NCI-H524 (cell line): ENCODE data around the gene IFI35.
"Not testable (repeated sequence)": the region's sequence is repeated elsewhere in the genome, so short reads cannot be mapped to it uniquely, and the experiment has no call there.

Experiments used
- DNase-seq, 2 experiments: peaks; one replicate each; lab custom pipeline; 2025; lab: John Stamatoyannopoulos, UW

IFI35 gene

DNA sequence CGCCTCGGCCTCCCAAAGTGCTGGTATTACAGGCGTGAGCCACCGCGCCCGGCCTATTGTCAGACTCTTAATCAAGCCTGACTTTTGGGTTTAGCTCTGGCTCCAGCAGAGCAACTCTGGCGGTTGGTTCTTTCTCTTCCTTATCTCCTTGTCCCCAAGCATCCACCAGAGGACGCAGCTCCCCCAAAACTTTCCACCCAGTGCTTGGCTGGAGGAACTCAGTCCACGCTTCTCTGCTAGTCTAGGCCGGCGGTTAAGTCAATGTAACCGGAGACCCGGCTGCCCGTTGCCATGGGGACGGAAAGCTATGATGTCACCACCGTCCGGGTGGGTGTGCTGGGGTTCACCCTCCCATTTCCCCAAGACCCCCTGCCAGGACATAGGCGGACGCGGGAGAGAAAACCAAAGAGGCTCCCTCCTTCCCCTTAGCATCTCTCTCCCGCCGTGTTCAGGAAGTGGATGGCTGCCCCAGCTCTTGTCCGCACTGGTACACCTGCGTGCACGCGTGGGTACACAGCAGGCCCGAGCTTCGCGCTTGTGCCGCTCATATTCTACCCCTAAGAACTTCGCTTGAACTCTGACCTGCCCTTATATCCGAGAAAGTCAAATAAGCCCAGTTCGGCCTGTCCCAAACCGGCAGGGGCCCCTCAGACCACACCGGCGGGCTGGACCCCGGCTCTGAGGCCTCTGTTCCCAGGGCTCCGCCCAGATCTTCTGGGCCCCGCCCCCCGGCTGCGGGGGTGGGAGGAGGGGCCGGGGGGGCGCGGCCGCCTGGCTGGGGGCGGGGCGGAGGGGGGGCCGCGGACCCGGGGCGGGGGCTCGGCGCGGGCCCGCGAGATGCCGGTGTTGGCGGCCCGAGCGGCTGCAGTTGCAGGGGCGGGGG lies 18.1 kb downstream of the IFI35 start, which contains the start of gene RND2:
RND2 (plus strand) TSS at position 825 of the 883 bp plus-strand sequence. CDS start 117 bp downstream, outside the sequence.
- peak; percentile 98 for DNase-seq

DNA sequence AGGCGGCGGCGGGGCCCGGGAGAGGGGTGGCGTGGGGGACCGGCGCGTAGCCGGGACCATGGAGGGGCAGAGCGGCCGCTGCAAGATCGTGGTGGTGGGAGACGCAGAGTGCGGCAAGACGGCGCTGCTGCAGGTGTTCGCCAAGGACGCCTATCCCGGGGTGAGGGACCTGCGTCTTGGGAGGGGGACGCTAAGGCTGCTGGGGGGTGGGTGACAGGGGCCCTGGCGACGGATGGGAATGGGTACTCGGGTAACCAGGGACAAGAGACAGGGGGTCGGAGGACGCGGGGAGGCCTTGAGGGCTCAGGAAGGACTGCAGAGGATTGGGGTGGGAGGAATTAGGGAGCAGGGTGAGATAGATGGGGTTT lies 18.7 kb downstream of the IFI35 start:
- peak in 1 of 2 experiments; percentile 49 for DNase-seq

DNA sequence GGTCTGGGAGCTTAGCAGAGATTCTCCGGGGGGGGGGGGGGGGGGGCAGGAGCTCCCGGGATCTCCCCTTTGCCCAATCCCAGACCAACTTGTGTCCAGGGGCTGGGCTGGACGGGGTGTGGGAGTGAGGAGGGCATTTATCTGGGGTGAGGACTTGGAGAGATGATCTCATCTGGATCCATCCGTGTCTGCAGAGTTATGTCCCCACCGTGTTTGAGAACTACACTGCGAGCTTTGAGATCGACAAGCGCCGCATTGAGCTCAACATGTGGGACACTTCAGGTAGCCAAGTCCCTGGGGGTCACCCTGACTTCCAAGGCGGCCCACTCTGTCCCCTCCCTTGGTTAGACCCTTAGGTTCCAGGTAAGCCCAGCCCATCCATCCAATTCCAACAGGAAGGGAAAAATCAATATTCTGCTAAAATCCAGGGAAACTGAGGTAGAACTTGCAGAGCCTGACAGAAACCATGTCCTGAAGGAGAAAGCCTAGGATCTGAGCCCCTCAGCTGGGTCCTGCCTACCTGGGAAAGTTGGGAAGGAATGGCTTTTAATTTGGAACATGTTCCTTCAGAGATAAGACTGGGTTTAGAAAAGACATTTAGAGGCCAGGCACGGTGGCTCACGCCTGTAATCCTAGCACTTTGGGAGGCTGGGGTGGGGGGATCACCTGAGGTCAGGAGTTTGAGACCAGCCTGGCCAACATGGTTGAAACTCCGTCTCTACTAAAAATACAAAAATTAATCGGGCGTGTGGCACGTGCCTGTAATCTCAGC lies 19.4 kb downstream of the IFI35 start:
- DNase-seq, result no peak

DNA sequence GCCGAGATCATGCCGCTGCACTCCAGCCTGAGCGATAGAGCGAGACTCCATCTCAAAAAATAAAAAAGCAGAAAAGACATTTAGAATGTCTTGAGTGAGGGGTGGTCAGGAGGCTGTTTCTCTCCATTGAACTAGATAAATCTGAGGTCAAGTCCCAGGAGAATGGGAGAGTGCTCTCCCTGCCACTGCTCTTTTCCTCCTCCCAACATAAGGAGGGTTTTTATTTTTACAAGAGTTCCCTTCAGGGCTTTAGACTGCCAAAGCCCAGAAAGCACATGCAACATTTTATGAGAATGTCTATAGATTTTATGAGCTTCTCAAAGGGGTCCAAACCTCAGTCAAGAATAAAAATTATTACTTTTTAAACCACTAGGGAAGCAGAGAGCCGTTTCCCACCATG lies 20.0 kb downstream of the IFI35 start:
- no peak for DNase-seq

DNA sequence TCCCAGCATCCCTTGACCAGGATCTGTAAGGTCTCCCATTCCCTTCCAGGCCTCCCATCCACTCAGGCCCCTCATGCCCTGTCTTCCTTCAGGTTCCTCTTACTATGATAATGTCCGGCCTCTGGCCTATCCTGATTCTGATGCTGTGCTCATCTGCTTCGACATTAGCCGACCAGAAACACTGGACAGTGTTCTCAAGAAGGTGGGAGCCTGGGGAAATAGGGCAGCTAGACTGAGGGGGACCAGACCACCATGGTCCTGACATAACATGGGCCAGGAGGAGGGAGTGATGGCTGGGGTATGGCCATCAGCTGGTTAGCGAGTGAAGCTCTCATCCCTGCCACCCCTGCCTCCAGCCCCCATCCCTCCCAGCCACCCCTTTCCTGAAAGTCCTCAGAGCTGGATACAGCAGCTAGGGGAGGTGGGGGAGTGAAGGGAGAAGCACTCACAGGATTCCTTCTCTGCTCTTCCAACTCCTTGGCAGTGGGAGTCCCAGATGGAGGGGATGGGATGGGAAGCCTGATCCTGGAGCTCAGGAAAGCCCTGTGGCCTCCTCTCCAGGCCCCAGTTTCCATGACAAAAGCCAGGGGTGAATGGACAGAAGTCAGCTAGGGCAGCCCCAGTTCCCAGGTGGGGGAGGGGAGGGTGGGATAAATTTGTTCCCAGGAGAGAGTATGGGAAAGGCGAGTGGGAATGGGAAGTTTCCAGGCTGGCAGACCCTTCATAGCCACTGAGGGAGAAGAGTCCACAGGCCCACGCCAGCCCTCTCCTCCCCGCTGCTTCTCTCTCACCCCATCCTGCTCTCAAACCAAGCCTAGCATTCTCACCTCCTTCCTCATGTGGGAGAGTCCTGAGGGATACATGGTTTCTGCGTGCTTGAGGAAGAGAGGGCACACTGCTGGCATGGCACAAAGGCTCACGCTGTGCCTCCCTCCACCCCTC lies 20.8 kb downstream of the IFI35 start:
- DNase-seq, result no peak

DNA sequence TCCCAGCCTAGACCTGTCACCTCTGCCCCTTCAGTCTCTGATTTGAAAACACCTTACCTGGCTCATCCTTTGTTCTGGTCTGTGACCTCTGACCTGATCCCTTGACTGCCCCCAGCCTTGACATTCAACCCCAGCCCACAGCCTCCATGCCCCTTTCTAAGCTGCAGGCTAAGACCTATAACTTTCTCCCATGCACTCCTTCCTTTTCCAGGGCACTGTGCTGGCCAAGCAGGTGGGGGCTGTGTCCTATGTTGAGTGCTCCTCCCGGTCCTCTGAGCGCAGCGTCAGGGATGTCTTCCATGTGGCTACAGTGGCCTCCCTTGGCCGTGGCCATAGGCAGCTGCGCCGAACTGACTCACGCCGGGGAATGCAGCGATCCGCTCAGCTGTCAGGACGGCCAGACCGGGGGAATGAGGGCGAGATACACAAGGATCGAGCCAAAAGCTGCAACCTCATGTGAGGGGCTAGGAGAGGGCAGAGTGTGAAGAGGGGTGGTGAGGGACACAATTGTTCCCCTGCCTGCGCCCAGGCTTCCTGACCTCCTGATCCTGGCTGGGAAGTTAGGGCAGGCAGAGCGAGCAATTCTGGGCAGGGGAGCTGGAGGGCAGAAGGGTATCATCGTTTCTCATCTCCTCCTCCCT lies 21.8 kb downstream of the IFI35 start:
- no peak for DNase-seq

DNA sequence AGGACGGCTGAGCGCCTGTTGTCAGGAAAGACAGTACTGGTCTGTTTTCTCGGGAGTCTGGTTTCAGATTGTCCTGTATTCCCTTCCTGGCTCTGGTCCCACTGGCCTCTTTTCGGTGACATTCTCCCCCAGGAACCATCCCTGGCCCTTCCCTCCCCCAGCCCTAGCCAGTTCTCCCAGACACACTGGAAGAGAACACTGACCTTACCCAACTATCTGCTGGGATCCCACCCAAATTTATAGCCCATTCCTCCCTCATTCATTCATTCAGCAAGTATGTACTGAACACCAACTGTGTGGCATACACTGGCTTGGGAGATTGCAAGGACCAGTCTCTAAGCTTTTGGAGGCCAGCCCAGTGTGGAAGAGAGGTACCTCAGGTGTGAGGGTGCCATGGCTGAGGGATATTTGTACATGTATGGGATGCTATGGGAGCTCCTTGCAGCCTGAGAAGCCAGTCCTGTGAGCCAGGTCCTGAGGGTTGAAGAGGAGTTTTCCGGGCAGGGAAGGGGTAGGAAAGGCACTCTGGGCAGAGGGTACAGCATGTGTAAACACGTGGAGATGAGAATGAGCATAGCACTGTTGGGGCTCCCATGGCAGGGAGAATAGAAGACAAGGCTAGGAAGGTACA lies 23.7 kb downstream of the IFI35 start:
- no peak for DNase-seq

DNA sequence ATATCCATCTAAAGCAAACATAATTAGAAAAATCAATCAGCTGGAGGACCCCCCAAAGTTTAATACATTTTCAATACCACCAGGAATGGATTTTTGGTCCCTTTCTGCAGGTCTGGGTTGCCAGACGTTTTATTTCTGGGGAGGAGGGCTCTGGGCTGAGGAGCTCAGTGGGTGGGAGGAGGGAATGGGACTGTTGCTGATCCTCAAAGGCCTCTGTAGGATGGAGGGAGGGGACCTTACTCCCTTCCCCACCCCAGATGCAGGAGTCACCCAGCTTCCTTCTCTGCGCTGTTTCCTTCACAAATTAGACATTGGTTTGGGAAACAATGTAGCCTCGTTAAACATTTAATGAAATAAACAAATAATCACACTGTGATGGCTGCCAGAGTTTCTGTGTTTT lies 25.1 kb downstream of the IFI35 start:
- no peak for DNase-seq

DNA sequence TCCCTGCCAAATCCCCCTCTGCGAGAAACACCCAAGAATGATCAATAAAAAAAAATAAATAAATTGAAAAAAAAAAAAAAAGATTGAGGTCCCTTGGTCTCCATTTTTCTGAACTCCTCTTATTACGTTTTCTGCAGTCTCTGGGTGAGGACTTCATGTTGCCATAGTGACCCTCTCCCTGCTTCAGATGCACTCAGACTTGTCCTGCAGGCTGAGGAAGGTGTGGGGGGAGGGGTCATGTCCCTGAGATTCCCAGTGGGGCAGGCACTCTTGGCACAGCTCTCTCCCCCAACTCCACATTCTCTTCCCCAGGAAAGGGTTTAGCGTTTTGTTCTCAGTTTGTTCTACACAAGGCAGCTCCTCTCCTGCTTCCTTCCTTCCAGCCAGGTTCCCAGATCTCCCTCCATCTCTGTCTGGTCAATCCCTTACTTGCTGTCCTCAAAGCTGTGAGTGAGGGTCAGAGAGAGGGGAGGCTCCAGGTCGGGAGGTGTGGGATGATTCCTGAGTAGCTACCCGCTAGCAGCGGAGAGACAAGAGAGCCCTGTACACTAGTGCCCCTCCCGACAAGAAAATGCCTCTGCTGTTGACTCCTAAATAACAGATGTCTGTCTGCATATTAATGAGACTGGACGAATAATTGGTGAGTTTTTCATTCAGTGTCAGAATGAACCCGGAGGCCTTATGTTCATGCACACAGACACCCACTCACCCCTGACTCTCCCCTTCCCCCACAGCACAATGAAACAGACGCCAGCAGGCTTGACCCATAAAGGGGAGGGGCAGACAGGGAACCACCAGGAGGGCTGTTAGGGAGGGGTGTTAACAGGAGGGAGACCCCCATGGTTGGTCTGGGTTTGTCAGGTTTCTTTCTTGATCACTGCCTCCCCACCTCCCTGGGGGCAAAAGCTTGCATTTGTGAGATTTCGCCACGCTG lies 27.6 kb downstream of the IFI35 start:
- DNase-seq, result peak; percentile 97 to 99

DNA sequence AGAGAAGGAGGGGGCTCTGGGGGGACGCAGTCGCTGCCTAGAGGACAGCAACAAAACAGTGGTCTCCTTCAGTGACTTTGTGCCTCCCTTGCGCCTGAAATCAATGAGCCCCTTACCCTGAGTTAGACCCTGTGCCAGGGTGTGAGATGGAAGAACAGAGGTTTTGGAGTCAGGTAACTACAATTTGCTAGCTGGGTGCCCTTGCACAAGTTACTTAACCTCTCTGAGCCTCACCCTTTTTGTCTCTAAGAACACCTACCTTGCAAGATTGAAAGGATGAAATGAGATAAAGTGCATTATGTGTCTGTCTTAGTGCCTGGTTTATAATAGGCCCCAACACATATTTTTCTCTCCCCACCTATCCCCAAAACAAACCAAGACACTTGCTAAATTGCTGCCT lies 28.3 kb downstream of the IFI35 start:
- DNase-seq, result no peak

DNA sequence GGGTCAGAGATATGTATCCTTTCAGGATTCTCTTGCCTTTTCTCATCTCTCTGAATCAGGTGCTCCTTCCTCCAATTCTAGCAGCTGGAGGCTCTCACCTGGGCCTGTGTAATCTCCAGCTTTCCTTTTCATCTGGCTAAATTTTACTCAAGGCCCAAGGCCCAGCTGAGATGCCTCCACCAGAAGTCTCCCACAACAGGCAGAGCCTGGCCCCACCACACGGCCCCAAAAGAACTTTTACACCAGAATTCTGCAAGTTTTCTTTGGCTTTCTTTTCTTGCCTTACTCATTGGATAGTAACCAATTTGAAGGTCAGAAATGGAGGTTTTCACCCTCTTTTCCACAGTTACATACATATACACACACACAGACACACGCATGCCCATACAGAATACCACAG lies 33.1 kb downstream of the IFI35 start:
- DNase-seq, result no peak

DNA sequence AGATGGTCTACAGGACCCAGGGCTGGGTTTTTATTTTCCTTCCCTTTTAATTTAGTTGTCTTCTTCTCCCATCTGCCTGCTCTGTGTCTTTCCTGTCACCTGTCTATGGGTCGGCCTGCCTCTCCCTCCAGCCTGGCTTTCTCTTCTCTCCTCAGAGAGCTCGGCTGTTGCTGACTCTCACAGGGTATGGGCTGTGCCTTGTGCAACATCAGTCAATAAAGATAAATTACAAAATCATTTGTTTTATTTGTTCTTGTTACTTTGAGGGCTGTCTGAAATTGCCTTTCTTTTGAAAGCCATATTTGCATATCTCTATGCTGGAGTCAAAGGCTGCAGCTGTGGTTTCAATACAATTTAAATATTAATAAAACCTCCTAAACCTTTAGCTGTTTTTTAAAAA lies 34.1 kb downstream of the IFI35 start:
- no peak for DNase-seq

DNA sequence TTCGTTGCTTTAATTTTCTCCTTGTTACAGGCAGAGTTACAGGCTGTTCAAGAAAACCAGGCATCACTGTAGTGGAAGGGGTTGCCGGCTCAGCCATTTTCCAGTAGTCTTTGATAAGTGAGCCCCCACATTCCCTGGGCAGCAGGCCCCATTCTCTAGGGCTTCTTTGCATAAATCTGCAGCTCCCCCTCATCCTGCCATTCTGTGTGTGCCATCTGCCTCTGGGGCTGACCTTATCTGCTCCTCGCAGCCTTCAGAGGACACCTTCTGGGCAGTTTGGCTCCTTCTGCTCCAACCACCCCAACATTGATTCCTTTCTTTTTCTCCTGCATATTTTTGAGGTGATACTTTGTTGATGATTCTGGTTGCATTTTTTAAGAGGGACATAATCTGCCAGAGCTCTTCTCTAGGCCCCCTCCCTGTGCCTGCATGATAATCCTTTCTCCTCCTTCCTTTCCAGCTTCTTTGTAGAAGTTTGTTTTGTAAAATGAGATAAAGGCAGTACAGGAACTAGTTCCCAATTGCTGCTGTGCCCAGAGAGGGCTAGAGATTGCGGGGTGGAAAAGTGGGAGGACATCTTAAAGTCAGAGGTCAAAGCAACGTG lies 35.5 kb downstream of the IFI35 start:
- peak; percentile 13 to 78 for DNase-seq

DNA sequence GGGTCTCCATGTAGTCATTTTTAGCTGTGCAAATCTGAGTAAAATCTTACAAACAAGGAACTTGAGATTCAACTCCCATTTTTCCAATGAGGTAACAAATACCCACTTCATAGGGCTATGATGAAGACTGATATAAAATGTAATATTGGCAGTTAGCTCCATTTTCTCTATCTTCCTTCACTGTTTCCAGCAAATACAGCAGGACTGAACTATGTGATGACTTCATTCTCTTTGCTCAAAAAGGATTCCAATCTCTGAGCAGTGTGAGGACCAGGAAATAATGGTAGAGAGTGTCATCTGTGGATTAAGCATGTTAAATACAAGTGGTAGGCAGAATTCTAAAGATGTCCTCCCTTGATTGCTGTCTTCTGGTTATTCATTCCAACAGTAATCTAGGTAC lies 36.7 kb downstream of the IFI35 start:
- no peak for DNase-seq

DNA sequence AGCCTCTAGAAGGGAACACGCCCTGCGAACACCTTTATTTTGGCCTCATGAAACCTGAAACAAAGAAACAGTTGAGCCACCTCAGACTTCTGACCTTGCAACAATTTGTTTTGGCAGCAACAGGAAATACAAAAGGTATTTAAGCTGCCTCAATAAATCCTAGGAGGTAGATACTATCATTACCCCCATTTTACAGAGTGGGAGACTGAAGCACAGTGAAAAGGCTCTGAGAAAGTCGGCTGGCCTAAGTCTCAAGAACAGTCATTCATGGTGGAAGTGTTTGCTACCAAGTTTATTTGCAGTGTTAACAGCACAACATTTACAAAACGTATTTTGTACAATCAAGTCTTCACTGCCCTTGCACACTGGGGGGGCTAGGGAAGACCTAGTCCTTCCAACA lies 37.4 kb downstream of the IFI35 start:
- DNase-seq, result no peak

DNA sequence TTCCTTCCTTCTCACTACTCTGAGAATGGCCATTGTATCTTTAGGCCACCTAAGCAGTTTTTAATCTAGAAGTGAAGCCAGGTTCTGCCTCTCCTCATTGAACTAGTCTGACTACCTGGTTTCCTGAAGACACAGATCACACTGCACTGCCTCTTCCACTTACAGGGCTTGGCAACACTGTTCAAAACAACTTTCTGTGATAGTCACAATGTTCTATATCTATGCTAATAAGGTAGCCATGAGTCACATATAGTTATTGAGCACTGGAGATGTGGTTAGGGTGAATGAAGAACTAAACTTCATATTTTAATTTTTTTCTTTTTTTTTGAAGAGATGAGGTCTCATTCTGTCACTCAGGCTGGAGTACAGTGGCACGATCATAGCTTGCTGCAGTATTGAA lies 45.4 kb downstream of the IFI35 start:
- DNase-seq, result no peak

DNA sequence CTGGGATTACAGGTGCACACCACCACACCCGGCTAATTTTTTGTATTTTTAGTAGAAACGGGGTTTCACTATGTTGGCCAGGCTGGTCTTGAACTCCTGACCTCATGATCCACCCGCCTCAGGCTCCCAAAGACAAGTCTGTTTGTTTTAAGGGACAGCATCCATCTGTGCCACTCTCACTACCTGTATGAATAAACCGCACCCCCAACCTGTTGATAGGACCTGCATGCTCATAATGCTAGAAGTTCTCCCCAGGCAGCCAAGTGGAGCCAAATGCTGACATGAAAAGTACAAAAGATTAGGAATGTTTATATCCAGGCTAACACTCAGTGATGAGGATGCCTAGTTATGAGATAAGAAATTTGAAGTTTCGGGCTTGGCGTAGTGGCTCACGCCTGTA lies 46.4 kb downstream of the IFI35 start:
- not testable (repeated sequence) for DNase-seq

DNA sequence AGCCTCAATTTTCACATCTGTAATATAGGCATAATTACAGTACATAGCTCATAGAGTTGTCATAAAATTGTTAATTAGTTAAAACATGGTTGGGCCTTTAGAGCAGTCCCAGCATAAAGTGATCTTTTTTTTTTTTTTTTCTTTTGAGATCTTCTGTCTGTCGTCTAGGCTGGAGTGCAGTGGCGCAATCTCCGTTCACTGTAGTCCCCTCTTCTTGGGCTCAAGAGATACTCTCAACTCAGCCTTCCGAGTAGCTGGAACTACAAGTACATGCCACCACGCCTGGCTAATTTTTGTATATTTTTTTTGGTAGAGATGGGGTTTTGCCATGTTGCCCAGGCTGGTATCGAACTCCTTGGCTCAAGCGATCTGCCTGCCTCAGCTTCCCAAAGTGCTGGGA lies 49.5 kb downstream of the IFI35 start:
- DNase-seq, result no peak

DNA sequence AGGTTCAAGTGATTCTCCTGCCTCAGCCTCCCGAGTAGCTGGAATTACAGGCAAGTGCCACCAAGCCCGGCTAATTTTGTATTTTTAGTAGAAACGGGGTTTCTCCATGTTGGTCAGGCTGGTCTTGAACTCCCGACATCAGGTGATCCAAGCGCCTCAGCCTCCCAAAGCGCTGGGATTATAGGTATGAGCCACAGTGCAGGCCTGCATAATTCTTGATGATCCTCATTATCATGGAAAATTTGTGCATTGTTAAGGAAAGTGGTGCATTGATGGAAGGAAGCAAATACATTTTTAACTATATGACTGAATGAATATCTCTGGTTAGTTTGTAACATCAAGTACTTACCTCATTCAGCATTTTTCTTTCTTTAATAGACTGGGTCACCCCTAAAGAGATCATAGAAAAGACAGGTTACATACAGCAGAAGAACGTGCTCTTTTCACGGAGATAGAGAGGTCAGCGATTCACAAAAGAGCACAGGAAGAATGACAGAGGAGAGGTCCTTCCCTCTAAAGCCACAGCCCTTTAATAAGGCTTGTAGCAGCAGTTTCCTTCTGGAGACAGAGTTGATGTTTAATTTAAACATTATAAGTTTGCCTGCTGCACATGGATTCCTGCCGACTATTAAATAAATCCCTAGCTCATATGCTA lies 56.5 kb downstream of the IFI35 start:
- no peak for DNase-seq
